Activated CD4-positive, alpha-beta memory T cell treated with anti-CD3 and anti-CD28 coated beads for 36 hours (primary cell): Measurements from ENCODE around the gene HHAT. TPM values are rescaled to one million over a fixed set of nuclear protein-coding genes. Genes with fewer than 3 reads are reported as not detected.

Experiments
- CTCF ChIA-PET: fragments of 350-600 bp; sonication (Branson Sonifier 250); formaldehyde crosslinking; loops from one replicate; lab custom pipeline; 2021; ENCODE audit warnings: antibody characterized with exemption, inconsistent platforms; lab: Charles Lee
- POLR2A ChIA-PET: fragments of 350-600 bp; sonication (Branson Sonifier 250); formaldehyde crosslinking; loops from one replicate; lab custom pipeline; 2021; ENCODE audit warnings: antibody characterized with exemption; lab: Charles Lee
- DNase-seq: peaks from one replicate; pipeline ENCODE4 v3.0.0-alpha.2; 2020
- H3K27ac Mint-ChIP-seq: one replicate; pipeline ENCODE4 v1.8.0; 2021; ENCODE audit warnings: mixed read lengths
- H3K27me3 Mint-ChIP-seq: one replicate; pipeline ENCODE4 v1.8.0; 2021; ENCODE audit warnings: mixed read lengths
- H3K36me3 Mint-ChIP-seq: one replicate; pipeline ENCODE4 v1.8.0; 2021; ENCODE audit warnings: mixed read lengths
- H3K4me1 Mint-ChIP-seq: one replicate; pipeline ENCODE4 v1.8.0; 2021; ENCODE audit warnings: low read depth, mixed read lengths
- H3K4me3 Mint-ChIP-seq: one replicate; pipeline ENCODE4 v1.8.0; 2021; ENCODE audit warnings: mild to moderate bottlenecking, mixed read lengths
- H3K9me3 Mint-ChIP-seq: one replicate; pipeline ENCODE4 v1.8.0; 2021; ENCODE audit warnings: mixed read lengths
- intact Hi-C: fragments of 100-400 bp; cut with micrococcal nuclease; formaldehyde crosslinking; loops from one replicate; pipeline ENCODE4 v1.15.1; 2023
- total RNA-seq, 2 experiments: library from RNA; stranded (reverse); gene quantifications; one replicate each; pipeline ENCODE4 v1.2.3, GENCODE V29; 2021

HHAT gene
- total RNA-seq, 2 experiments from 2014 or later, result 1.6 to 1.8 TPM

DNA sequence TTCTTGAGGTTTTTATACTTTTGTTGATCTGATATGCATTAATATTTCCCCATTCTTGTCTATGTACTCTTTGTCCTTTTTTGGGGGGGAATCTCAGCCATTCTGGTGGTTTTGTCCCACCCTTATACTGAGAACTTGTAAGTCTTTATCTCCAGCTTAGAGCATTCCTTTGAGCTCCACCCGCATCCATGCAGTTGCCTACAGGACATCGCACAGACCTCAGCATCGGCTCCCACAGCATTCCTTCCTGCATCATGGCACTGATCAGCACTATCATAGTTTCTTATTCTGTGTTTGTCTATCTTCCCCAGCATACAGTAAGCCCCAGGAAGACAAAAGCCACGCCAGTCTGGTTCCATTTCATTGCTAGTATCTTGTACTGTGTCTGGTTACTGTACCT lies 33.0 kb downstream of the HHAT start:
- intact Hi-C loops, result loop anchor here (1.0 to 2.0 kb wide), 2 partner anchors 21 to 39 kb away; no protein-coding TSS in a partner anchor

DNA sequence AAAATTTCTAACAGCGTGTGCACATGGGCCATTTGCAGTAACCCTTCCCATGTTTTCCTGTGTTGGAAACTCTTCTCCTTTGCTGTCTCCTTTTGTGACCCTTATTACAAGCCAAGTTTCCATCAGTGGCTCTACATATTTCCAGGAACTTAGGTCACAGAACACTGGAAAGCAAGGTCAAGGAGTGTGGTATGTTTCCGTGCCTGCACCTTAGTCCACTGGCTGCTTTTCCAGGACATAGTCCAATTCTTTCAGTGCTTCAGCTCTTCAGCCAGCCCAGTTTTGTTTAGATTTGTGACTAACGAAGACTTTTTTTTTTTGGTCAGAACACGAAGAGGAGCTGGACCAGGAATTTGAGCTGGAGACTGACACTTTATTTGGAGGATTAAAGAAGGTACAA lies 33.8 kb downstream of the HHAT start:
- no peak overlapping the region for H3K27ac Mint-ChIP-seq
- ChIA-PET CTCF (interaction anchor here (5.8 to 7.3 kb wide), 2 partner anchors 13 to 39 kb away, joined by 49 to 57 read pairs; no protein-coding TSS in a partner anchor), POLR2A (interaction anchor here (0.6 kb wide), 1 partner anchor 12 kb away, joined by 3 read pairs; no protein-coding TSS in a partner anchor)
- H3K4me3 Mint-ChIP-seq, result no peak overlapping the region
- H3K4me1 Mint-ChIP-seq, result peaks cover 10% of the 10 kb centered on the region
- H3K36me3 Mint-ChIP-seq, result no peaks in the 10 kb centered on the region
- H3K9me3 Mint-ChIP-seq, result no peaks in the 10 kb centered on the region
- DNase-seq, result no peak
- intact Hi-C loops, result no loop called here
- no peaks in the 10 kb centered on the region for H3K27me3 Mint-ChIP-seq

More for the DNA sequence above, 33.0 kb downstream of the HHAT start:
- no peaks in the 10 kb centered on the region for H3K36me3 Mint-ChIP-seq
- H3K9me3 Mint-ChIP-seq, result no peaks in the 10 kb centered on the region
- H3K4me3 Mint-ChIP-seq, result no peak overlapping the region
- no peak for DNase-seq
- H3K4me1 Mint-ChIP-seq, result peaks cover 10% of the 10 kb centered on the region
- CTCF ChIA-PET, result interaction anchor here (0.7 to 7.3 kb wide), 5 partner anchors 12 to 847 kb away, joined by 3 to 57 read pairs (median 24); no protein-coding TSS in a partner anchor
- H3K27me3 Mint-ChIP-seq, result no peaks in the 10 kb centered on the region
- no peak overlapping the region for H3K27ac Mint-ChIP-seq
- POLR2A ChIA-PET, result no interaction called here

DNA sequence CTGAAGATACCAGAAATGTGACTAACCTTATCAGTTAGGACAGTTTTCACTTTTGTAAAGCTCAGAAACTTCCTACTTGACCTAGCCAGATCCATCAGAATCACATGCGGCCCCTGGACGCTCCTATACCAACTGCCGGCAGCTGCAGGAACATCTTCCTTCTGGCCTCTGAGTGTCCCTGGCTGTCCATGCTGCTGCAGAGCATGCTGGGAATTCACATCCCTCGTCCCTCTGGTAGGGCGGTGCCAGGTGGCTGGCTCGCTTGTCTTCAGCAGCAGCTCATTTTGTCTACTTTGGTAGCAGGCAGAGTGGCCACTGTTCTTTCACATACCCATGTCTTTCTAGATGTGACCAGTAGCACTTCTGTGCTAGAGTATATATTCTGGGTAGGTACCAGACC lies 34.4 kb downstream of the HHAT start:
- H3K27ac Mint-ChIP-seq, result no peak overlapping the region
- H3K4me3 Mint-ChIP-seq, result no peak overlapping the region
- ChIA-PET POLR2A (interaction anchor here (3.0 kb wide), 1 partner anchor 11 kb away, joined by 12 read pairs; no protein-coding TSS in a partner anchor), CTCF (interaction anchor here (5.8 to 7.3 kb wide), 2 partner anchors 12 to 38 kb away, joined by 49 to 57 read pairs; no protein-coding TSS in a partner anchor)
- no peaks in the 10 kb centered on the region for H3K27me3 Mint-ChIP-seq
- no peaks in the 10 kb centered on the region for H3K9me3 Mint-ChIP-seq
- peaks cover 10% of the 10 kb centered on the region for H3K4me1 Mint-ChIP-seq
- H3K36me3 Mint-ChIP-seq, result no peaks in the 10 kb centered on the region
- DNase-seq, result no peak
- intact Hi-C loops, result no loop called here

DNA sequence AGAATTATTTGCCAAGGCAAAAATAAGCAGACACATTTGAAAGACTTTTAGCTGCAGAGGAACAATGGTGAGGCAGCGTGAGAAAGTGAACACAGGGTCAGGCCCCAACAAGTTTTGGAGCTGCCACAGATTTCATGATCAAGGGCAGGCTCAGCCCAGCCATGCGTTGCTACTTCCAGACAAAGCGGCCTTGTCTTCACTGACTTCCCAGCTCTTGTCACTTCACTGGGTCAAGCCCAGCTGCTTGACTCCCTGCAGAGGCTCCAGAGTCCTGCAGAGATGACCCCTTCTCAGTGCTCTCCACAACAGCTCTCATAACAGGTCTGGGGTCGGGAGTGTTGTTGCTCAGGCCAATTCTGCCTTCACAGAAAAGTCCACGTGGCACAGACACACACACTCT lies 35.8 kb downstream of the HHAT start:
- Mint-ChIP-seq H3K36me3 (no peaks in the 10 kb centered on the region), H3K9me3 (no peaks in the 10 kb centered on the region), H3K4me1 (peaks cover 10% of the 10 kb centered on the region), H3K27ac (no peak overlapping the region), H3K27me3 (no peaks in the 10 kb centered on the region), H3K4me3 (no peak overlapping the region)
- ChIA-PET CTCF (interaction anchor here (5.8 to 7.3 kb wide), 2 partner anchors 11 to 37 kb away, joined by 49 to 57 read pairs; no protein-coding TSS in a partner anchor), POLR2A (interaction anchor here (0.9 to 3.0 kb wide), 2 partner anchors 9 to 29 kb away, joined by 4 to 12 read pairs; no protein-coding TSS in a partner anchor)
- no peak for DNase-seq
- intact Hi-C loops, result no loop called here

- H3K9me3 Mint-ChIP-seq, result no peaks in the 10 kb centered on the region
- ChIA-PET POLR2A (no interaction called here), CTCF (no interaction called here)
- no peak overlapping the region for H3K27ac Mint-ChIP-seq
- DNase-seq, result no peak
- H3K36me3 Mint-ChIP-seq, result no peaks in the 10 kb centered on the region
- no peak overlapping the region for H3K4me3 Mint-ChIP-seq
- no peaks in the 10 kb centered on the region for H3K4me1 Mint-ChIP-seq
- intact Hi-C loops, result no loop called here
- H3K27me3 Mint-ChIP-seq, result no peaks in the 10 kb centered on the region
Observed at GRCh38 chr1:210366767-210367166, 38.1 kb downstream of the HHAT start.

DNA sequence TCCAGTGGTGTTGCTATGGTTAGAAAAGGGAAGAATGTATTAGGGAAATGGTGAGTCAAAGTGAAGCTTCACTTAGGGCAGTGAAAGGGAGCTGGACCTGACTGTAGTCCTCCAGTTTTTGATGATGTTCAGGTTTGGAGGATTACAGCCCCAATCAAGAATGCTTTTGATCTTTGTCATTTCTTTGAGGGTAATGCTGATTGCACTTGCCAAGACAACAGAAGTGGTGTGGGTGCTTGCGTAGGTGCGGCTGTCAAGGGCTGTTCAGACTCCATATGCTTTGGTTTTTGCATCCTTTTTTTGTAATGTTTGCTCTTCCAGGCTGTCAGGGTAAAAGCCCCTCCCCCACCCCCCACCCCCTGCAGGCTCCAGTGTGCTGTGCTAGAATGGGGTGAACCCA lies 38.9 kb downstream of the HHAT start:
- Mint-ChIP-seq H3K4me1 (no peaks in the 10 kb centered on the region), H3K4me3 (no peak overlapping the region), H3K27me3 (no peaks in the 10 kb centered on the region), H3K36me3 (no peaks in the 10 kb centered on the region), H3K9me3 (no peaks in the 10 kb centered on the region), H3K27ac (no peak overlapping the region)
- ChIA-PET CTCF (no interaction called here), POLR2A (no interaction called here)
- no peak for DNase-seq
- intact Hi-C loops, result no loop called here

- no peaks in the 10 kb centered on the region for H3K9me3 Mint-ChIP-seq
- peaks cover 17% of the 10 kb centered on the region for H3K4me1 Mint-ChIP-seq
- no peak overlapping the region for H3K4me3 Mint-ChIP-seq
- DNase-seq, result no peak
- ChIA-PET CTCF (interaction anchor here (0.6 to 1.1 kb wide), 7 partner anchors 9 to 42 kb away, joined by 3 to 13 read pairs (median 4); no protein-coding TSS in a partner anchor), POLR2A (no interaction called here)
- no peak overlapping the region for H3K27ac Mint-ChIP-seq
- no peaks in the 10 kb centered on the region for H3K36me3 Mint-ChIP-seq
- intact Hi-C loops, result no loop called here
- no peaks in the 10 kb centered on the region for H3K27me3 Mint-ChIP-seq
Observed at GRCh38 chr1:210369425-210369824, 40.7 kb downstream of the HHAT start.

DNA sequence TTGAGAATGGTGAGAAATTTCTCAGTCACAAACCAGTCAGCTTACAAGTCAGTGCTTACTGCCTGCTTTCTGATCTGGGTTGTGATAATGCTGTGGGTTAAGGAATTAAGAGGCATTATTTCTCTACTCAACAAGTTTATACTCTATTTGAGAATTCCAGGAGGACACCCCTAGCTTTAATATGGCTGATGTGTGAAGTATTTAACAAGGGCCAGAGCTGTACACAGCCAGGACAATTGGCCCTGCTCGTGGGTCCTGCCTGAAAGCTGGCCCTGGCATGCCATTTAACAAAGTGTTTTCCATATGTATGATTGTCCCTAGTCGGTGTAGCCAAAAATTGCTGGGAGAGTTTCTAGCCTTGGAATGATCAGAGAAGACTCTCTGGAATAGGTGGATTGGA lies 43.2 kb downstream of the HHAT start:
- DNase-seq, result no peak
- intact Hi-C loops, result no loop called here
- no peaks in the 10 kb centered on the region for H3K9me3 Mint-ChIP-seq
- no peak overlapping the region for H3K27ac Mint-ChIP-seq
- H3K27me3 Mint-ChIP-seq, result no peaks in the 10 kb centered on the region
- POLR2A ChIA-PET, result no interaction called here
- H3K4me3 Mint-ChIP-seq, result no peak overlapping the region
- CTCF ChIA-PET, result interaction anchor here (1.0 to 1.5 kb wide), 2 partner anchors 28 to 30 kb away, joined by 4 to 7 read pairs; no protein-coding TSS in a partner anchor
- H3K36me3 Mint-ChIP-seq, result no peaks in the 10 kb centered on the region
- peaks cover 31% of the 10 kb centered on the region for H3K4me1 Mint-ChIP-seq

DNA sequence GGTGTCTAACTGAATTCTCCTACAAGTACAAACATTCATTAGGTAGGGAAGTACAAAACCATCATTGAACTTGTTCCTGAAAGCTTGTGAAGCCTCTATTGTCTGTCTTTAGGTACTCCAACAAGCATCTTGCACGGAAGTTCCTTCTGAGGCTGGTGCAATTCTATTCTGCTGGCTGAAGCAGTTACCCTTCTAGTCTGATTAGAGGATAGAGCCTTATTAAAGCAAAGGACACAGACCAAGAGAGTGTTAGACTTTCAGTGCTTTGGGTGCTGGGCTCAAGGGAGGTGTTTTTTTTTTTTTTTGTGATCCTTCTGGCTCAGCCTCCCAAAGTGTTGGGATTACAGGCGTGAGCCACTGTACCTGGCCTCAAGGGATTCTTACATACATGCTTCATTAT lies 43.8 kb downstream of the HHAT start:
- POLR2A ChIA-PET, result no interaction called here
- Mint-ChIP-seq H3K36me3 (no peaks in the 10 kb centered on the region), H3K9me3 (no peaks in the 10 kb centered on the region), H3K4me1 (peaks cover 34% of the 10 kb centered on the region), H3K27ac (no peak overlapping the region), H3K4me3 (no peak overlapping the region), H3K27me3 (no peaks in the 10 kb centered on the region)
- intact Hi-C loops, result no loop called here
- DNase-seq, result no peak
- CTCF ChIA-PET, result interaction anchor here (1.0 to 1.5 kb wide), 2 partner anchors 27 to 29 kb away, joined by 4 to 7 read pairs; no protein-coding TSS in a partner anchor

DNA sequence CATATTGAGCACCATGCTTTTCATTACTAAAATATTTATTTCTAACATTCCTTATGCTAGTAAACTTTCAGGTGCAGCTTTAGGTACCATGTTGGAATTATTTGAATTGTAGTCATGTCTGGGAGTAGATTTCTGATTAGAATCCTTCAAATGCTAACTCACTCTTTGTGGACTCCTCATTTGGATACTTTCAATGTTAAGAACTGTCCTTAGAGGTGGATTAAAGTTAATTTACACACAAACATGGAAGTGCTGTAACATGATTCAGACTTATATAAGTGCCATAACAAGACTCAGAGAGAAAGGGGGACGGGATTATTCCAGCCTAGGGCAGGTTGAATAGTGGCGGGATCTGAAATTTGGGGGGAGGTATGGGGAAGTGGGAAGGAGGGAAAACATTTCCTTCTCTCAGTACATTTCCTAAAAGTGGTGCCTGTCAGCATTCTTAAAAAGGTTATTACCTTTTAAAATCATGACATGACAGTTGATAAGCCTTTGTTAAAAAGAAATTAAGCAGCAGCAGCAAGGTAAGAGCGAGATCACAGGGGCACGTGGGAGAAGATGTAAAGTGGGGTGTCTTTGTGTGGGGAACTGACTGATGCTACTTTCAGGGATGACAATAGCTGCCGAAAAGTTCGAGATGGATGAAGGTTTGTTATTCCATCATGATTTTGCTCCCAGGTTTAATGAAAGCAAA lies 44.4 kb downstream of the HHAT start:
- H3K36me3 Mint-ChIP-seq, result no peaks in the 10 kb centered on the region
- DNase-seq, result no peak
- no peaks in the 10 kb centered on the region for H3K27me3 Mint-ChIP-seq
- POLR2A ChIA-PET, result interaction anchor here (0.7 to 2.4 kb wide), 14 partner anchors 9 to 127 kb away, joined by 3 to 53 read pairs (median 8); partner anchors contain the start of gene HHAT
- CTCF ChIA-PET, result interaction anchor here (1.2 to 4.7 kb wide), 8 partner anchors 10 to 1141 kb away, joined by 4 to 88 read pairs (median 10); partner anchors contain the start of gene KCNH1
- H3K4me3 Mint-ChIP-seq, result no peak overlapping the region
- H3K27ac Mint-ChIP-seq, result peak overlapping the region; percentile 89
- intact Hi-C loops, result no loop called here
- H3K9me3 Mint-ChIP-seq, result no peaks in the 10 kb centered on the region
- H3K4me1 Mint-ChIP-seq, result peaks cover 34% of the 10 kb centered on the region

GRCh38 chr1:210373628-210373877 lies 44.9 kb downstream of the HHAT start:
- intact Hi-C loops, result no loop called here
- no peaks in the 10 kb centered on the region for H3K9me3 Mint-ChIP-seq
- ChIA-PET CTCF (interaction anchor here (0.8 to 4.7 kb wide), 14 partner anchors 11 to 1140 kb away, joined by 3 to 88 read pairs (median 6); partner anchors contain the start of gene KCNH1), POLR2A (interaction anchor here (0.6 to 2.4 kb wide), 22 partner anchors 9 to 724 kb away, joined by 3 to 53 read pairs (median 7); partner anchors contain the start of gene HHAT)
- H3K4me3 Mint-ChIP-seq, result peak overlapping the region; percentile 7
- H3K4me1 Mint-ChIP-seq, result peaks cover 34% of the 10 kb centered on the region
- H3K27ac Mint-ChIP-seq, result peak overlapping the region; percentile 89
- no peaks in the 10 kb centered on the region for H3K27me3 Mint-ChIP-seq
- no peak for DNase-seq
- no peaks in the 10 kb centered on the region for H3K36me3 Mint-ChIP-seq
